GM12875 (cell line): ENCODE measurements around the gene RTL5.

ENCODE experiments used
- H3K4me3 ChIP-seq: one replicate; pipeline ENCODE4 v1.5.1; 2011; ENCODE audit warnings: low read depth, low read length, control low read depth
- TF ChIP-seq, protein P1 (sequence below): IDR thresholded peaks from 2 replicates; pipeline ENCODE4 v1.5.1; 2011; ENCODE audit warnings: low read depth, mild to moderate bottlenecking, control low read depth, inconsistent platforms, low read length, moderate library complexity, borderline replicate concordance; ENCODE audit not compliant: insufficient read depth

The RTL5 gene

DNA sequence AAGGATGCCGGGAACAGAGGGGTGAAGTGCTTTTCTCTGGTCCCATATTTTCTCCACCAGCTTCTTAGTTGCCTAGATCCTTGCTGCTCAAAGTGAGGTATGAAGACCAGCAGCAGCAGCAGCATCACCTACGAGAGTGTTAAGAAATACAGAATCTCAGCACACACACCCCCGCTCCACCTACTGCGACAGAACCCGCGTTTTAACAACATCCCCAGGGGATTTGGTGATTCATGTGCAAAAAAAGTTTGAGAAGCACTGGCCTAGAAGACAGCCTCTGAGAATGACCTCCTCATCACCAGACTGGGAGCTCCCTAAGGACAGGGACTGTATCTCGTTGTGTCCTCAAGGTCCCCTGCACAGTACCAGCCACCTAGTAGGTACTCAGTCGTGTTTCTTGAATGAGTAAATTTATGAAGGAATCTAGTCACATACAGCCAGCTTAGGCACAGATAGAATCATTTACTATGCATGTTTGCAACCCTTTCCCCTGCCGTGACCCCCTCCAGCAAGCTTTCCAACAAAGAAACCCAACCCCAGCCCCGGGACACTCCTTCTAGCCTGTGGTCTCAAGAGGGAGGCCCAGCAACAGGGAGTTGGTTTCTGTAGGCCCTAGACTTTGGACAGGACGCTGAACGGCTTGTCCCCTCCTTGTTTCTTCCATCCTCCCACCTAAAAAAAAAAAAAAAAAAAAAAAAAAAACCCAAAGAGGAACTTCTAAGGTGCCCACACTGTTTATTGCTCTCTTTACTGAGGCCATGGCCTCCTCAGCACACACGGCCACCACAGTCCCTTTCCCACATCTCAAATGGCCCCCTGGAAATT, 21.5 kb downstream of the RTL5 start:
- TF ChIP-seq, protein P1, sequence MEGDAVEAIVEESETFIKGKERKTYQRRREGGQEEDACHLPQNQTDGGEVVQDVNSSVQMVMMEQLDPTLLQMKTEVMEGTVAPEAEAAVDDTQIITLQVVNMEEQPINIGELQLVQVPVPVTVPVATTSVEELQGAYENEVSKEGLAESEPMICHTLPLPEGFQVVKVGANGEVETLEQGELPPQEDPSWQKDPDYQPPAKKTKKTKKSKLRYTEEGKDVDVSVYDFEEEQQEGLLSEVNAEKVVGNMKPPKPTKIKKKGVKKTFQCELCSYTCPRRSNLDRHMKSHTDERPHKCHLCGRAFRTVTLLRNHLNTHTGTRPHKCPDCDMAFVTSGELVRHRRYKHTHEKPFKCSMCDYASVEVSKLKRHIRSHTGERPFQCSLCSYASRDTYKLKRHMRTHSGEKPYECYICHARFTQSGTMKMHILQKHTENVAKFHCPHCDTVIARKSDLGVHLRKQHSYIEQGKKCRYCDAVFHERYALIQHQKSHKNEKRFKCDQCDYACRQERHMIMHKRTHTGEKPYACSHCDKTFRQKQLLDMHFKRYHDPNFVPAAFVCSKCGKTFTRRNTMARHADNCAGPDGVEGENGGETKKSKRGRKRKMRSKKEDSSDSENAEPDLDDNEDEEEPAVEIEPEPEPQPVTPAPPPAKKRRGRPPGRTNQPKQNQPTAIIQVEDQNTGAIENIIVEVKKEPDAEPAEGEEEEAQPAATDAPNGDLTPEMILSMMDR, result no peak
- no peak overlapping the region for H3K4me3 ChIP-seq

GRCh38 chrX:72108666-72109065, 23.0 kb downstream of the RTL5 start:
- TF ChIP-seq, protein P1, result no peak
- no peak overlapping the region for H3K4me3 ChIP-seq

- TF ChIP-seq, protein P1, result no peak
These were observed 23.7 kb downstream of the RTL5 start for GRCh38 chrX:72107841-72108595.

DNA sequence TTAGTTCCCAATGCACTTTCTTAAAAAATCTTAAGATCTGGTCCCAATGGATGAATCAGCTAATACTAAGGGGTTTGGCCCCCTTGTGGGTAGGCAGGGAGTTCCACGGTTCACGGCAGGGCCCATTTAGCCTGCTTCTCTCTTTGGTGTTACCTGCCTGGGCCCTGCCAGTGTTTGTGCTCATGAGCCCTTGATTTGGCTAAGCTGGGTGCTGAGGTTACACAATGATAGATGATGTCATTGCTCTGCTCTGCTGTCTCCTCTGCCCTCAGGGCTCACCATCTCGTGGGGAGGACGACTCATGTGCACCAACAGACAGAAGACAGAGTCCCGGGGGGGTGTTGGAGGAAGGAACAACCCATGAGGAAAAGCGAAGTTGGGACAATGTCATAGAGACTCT, 24.4 kb downstream of the RTL5 start:
- TF ChIP-seq, protein P1, result no peak
- H3K4me3 ChIP-seq, result no peak overlapping the region

More at GRCh38 chrX:72107841-72108595, 23.7 kb downstream of the RTL5 start:
- H3K4me3 ChIP-seq, result no peak overlapping the region

DNA sequence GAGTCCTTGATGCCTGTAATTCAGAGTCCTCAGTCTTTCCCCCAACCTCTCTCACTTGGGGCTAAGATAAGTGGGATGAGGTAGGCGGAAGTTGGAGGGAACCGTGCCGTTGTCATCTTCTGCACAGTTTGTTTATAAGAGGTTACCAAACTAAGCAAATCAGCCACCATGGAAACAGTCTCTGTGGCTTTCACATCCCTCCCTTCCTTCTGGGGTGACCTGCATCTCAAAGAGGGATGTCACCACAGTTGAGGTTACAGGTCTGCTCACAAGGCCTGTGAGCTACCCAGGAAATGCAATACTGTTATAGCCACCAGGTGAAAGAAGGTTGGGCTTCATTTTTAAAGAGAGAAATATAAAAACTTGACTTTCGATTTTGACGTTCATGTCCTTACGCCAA, 26.3 kb downstream of the RTL5 start:
- TF ChIP-seq, protein P1, result no peak
- no peak overlapping the region for H3K4me3 ChIP-seq

DNA sequence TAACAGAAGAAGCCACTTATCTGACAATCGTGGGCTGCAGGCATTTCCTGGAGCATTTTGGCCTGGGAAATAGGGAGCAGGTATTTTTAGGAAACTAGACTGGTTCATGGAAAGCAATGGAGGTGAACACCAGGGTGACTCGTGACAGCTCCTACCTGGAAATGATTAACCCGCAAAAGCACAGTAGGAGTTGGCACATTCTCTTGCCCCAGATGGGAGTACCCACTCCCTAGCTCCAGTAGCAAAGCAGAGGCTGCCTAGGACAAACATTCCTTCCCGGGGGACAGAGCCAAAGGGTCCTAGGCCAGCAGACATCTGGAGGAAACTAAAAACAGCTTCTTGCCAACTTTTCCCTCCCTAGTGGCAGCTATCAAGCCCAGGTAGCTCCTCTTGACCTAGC, 29.0 kb downstream of the RTL5 start:
- no peak overlapping the region for H3K4me3 ChIP-seq
- TF ChIP-seq, protein P1, result no peak
